Sigmoid colon (tissue), 7 donors: Measurements from ENCODE around the gene ALOX12. TPM values are rescaled to one million over a fixed set of nuclear protein-coding genes. Genes with fewer than 3 reads are reported as not detected.
A peak's percentile ranks its signal among the peaks of the same experiment; 100 is the strongest.

Experiments
- DNase-seq: peaks from one replicate; pipeline ENCODE4 v3.0.0-alpha.2; 2019
- H3K27ac ChIP-seq, 4 donors: fragments of 200-600 bp; sonication (generic); one replicate each; pipeline ENCODE4 v1.5.1; 2016 to 2019; ENCODE audit warnings: mild to moderate bottlenecking in 1 of 4
- H3K27me3 ChIP-seq, 3 donors: fragments of 200-600 bp; sonication (generic); one replicate each; pipeline ENCODE4 v1.5.1; 2019; ENCODE audit warnings: mild to moderate bottlenecking in 1 of 3
- H3K36me3 ChIP-seq, 4 donors: fragments of 200-600 bp; sonication (generic); one replicate each; pipeline ENCODE4 v1.5.1; 2016 to 2019
- H3K4me1 ChIP-seq, 4 donors: fragments of 200-600 bp; sonication (generic); one replicate each; pipeline ENCODE4 v1.5.1; 2017 to 2019
- H3K4me3 ChIP-seq, 4 donors: fragments of 200-600 bp; sonication (generic); one replicate each; pipeline ENCODE4 v1.5.1; 2017 to 2019; ENCODE audit warnings: mild to moderate bottlenecking in 2 of 4, moderate library complexity in 1 of 4
- H3K9me3 ChIP-seq, 4 donors: fragments of 200-600 bp in 3 of 4; sonication (generic) in 3 of 4; one replicate each; pipeline versions ENCODE4 v1.5.1 to v1.6.1; 2013 to 2019
- CTCF ChIP-seq, 4 experiments: fragments of 450-650 bp in 3 of 4; fragments of 200-600 bp in 1 of 4; IDR thresholded peaks; one replicate each; pipeline ENCODE4 v1.5.1; 2016 to 2019; ENCODE audit warnings: antibody characterized with exemption in 4 of 4, mild to moderate bottlenecking in 3 of 4, moderate library complexity in 2 of 4
- EP300 ChIP-seq, 4 donors: sonication (generic); formaldehyde crosslinking; IDR thresholded peaks; one replicate each; pipeline ENCODE4 v1.6.1; 2017; ENCODE audit warnings: antibody characterized with exemption in 4 of 4
- POLR2A ChIP-seq, 2 donors: fragments of 450-650 bp; IDR thresholded peaks; one replicate each; pipeline ENCODE4 v1.6.1; 2016; ENCODE audit warnings: antibody characterized with exemption in 2 of 2, mild to moderate bottlenecking in 2 of 2, moderate library complexity in 2 of 2
- POLR2AphosphoS5 ChIP-seq, 4 donors: sonication (generic); formaldehyde crosslinking; IDR thresholded peaks; one replicate each; pipeline ENCODE4 v1.6.1; 2017; ENCODE audit warnings: antibody characterized with exemption in 4 of 4
- WGBS, 2 donors: extraction: QIAGEN DNeasy Blood & Tissue Kit; methylation state at CpG; one replicate each; pipeline ENCODE4 v1.1.7; 2013; 5-methylcytosine and 5-hydroxymethylcytosine counted together
- intact Hi-C: fragments of 100-400 bp; cut with DNase I; formaldehyde crosslinking; loops from one replicate; pipeline ENCODE4 v1.15.1; 2023
- polyA plus RNA-seq, 3 donors: library from polyadenylated mRNA; stranded (reverse); fragments of 200-250 nt; gene quantifications; one replicate each; pipeline ENCODE4 v1.2.3, GENCODE V29; 2013
- total RNA-seq, 4 donors: library from RNA; depleted of rRNA; stranded (reverse); fragments of >200 nt; gene quantifications; one replicate each; pipeline ENCODE4 v1.1.0, GENCODE V29; 2016
- donor health status: healthy with polysubstance abuse.
- donor health status: Bipolar disorder and iron deficiency.
- donor health status: healthy.

Gene ALOX12
- total and polyA plus RNA-seq, 7 donors = not detected

DNA sequence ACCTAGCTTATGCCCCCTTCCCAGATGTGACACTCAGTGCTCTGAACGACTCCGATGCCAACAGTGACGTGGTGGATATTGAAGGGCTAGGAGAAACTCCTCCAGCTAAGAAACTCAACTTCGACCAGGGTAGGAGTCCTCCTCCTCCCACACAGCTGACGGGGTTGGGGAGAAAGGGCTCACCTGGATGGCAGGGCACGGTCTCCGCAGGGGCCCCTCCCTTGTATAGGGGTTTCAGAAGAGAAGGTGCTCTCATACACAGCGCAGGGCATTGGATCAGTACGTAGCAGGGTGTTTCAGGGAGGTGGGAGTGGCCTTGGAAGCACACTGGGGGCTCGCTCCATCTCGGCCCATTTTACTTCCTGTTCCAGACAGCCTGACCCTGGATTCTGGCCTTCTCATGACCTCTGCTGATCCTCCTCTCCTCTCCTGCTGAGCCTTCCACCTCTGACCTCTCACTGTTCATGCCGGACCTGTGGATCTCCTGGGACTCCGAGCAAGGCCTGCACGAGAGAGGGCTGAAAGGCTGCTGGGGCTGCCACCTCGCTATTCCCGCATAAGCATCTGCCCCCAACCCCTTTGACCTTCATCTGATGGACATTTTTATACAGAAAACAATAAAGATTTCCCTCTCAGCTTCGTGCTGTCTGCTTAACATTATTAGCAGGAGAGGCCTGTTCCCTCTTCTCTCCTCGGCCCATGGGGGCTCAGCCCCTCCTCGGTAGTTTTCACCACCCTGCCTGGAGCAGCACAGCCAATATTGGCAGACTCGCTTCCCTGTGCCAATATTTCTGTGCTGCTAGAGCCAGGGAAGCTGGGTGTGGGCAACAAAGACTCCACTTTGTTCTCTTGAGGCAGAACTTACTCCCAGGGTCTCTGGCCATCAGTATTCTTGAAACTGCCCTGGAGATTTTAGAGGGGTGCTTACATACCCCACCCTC is 21.3 kb downstream of the ALOX12 start:
- H3K9me3 ChIP-seq = no peaks in the 10 kb centered on the region

GRCh38 chr17:7017827-7018200 is 22.0 kb downstream of the ALOX12 start:
- Histone ChIP-seq H3K9me3 (no peaks in the 10 kb centered on the region), H3K36me3 (peaks cover 0 to 12% (median 5%) of the 10 kb centered on the region in 4 donors), H3K27ac (peak overlapping the region; percentile 88 to 98 (median 96)), H3K4me1 (peaks cover 0 to 73% (median 62%) of the 10 kb centered on the region in 4 donors), H3K27me3 (peaks cover 8 to 16% (median 11%) of the 10 kb centered on the region in 3 donors), H3K4me3 (peak overlapping the region; percentile 65 to 73 (median 71))
- DNase-seq = no peak
- intact Hi-C loops = no loop called here
- no peak for TF ChIP-seq CTCF (IDR thresholded peaks at IDR 0.05)
- TF ChIP-seq EP300 (IDR thresholded peaks at IDR 0.05) = no peak
- TF ChIP-seq POLR2AphosphoS5 (IDR thresholded peaks at IDR 0.05) = no peak
- TF ChIP-seq POLR2A (IDR thresholded peaks at IDR 0.05) = no peak
- WGBS, 2 donors = 62 to 77% methylated on average over 12 of the region's 12 CpGs

More for the DNA sequence above, 21.3 kb downstream of the ALOX12 start:
- peaks cover 0 to 12% (median 5%) of the 10 kb centered on the region in 4 donors for H3K36me3 ChIP-seq
- TF ChIP-seq POLR2A (IDR thresholded peaks at IDR 0.05) = no peak
- TF ChIP-seq CTCF (IDR thresholded peaks at IDR 0.05) = no peak
- no peak for TF ChIP-seq EP300 (IDR thresholded peaks at IDR 0.05)
- no peak for TF ChIP-seq POLR2AphosphoS5 (IDR thresholded peaks at IDR 0.05)
- intact Hi-C loops = no loop called here
- WGBS, 2 donors = 87 to 91% methylated on average over 20 of the region's 20 CpGs
- H3K4me1 ChIP-seq = peaks cover 0 to 66% (median 59%) of the 10 kb centered on the region in 4 donors
- H3K27me3 ChIP-seq = peaks cover 1 to 10% (median 5%) of the 10 kb centered on the region in 3 donors
- H3K27ac ChIP-seq = peak overlapping the region; percentile 88 to 98 (median 96)
- H3K4me3 ChIP-seq = peak overlapping the region in 1 of 4 donors; percentile 73
- no peak for DNase-seq

- peak; percentile 91 for DNase-seq
- Histone ChIP-seq H3K9me3 (no peaks in the 10 kb centered on the region), H3K36me3 (peaks cover 0 to 12% (median 5%) of the 10 kb centered on the region in 4 donors), H3K4me3 (peak overlapping the region; percentile 65 to 73 (median 71)), H3K4me1 (peaks cover 0 to 74% (median 64%) of the 10 kb centered on the region in 4 donors), H3K27ac (peak overlapping the region; percentile 88 to 98 (median 96)), H3K27me3 (peaks cover 9 to 23% (median 17%) of the 10 kb centered on the region in 3 donors)
- WGBS, 2 donors = 83 to 85% methylated on average over 10 of the region's 10 CpGs
- TF ChIP-seq CTCF (IDR thresholded peaks at IDR 0.05) (no peak), POLR2AphosphoS5 (IDR thresholded peaks at IDR 0.05) (peak in 2 of 4 donors; percentile 25 to 49)
- intact Hi-C loops = no loop called here
Measured at GRCh38 chr17:7018331-7018964, 22.6 kb downstream of the ALOX12 start.

DNA sequence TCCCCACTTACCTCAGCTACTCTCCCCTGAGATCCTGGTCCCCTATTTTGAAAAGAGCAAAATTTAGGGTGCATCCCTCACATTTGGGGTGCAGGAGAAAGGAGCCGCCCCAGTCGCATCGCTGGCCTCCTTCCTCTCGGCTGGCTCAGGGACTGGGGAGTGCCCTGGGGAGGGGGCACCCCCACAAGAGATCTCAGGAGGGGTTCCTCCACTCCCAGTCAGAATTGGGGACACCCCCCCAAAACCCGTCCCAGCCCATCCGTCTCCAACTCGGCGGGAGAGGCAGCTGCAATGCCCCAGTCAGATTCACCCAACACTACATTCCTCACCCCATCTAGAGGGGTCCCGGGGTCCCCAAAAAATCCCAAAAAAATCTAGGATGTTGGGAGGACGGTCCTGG is 23.5 kb downstream of the ALOX12 start:
- intact Hi-C loops = no loop called here
- Histone ChIP-seq H3K36me3 (peaks cover 0 to 12% (median 5%) of the 10 kb centered on the region in 4 donors), H3K27ac (peak overlapping the region; percentile 88 to 98 (median 96)), H3K4me1 (peaks cover 0 to 70% (median 59%) of the 10 kb centered on the region in 4 donors), H3K4me3 (peak overlapping the region; percentile 65 to 73 (median 71)), H3K27me3 (peaks cover 9 to 30% (median 18%) of the 10 kb centered on the region in 3 donors), H3K9me3 (no peaks in the 10 kb centered on the region)
- DNase-seq = no peak
- 42 to 59% methylated on average over 10 of the region's 10 CpGs for WGBS, 2 donors
- TF ChIP-seq CTCF (IDR thresholded peaks at IDR 0.05) (no peak), POLR2A (IDR thresholded peaks at IDR 0.05) (no peak), EP300 (IDR thresholded peaks at IDR 0.05) (no peak), POLR2AphosphoS5 (IDR thresholded peaks at IDR 0.05) (no peak)
